Measurements from ENCODE around the gene TNFRSF18.
"Not testable (repeated sequence)": the region's sequence is repeated elsewhere in the genome, so short reads cannot be mapped to it uniquely, and the experiment has no call there.

TNFRSF18 gene, protein sequence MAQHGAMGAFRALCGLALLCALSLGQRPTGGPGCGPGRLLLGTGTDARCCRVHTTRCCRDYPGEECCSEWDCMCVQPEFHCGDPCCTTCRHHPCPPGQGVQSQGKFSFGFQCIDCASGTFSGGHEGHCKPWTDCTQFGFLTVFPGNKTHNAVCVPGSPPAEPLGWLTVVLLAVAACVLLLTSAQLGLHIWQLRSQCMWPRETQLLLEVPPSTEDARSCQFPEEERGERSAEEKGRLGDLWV

GRCh38 chr1:1206376-1206965 is at the start of gene TNFRSF18:
Gene TNFRSF18 (minus strand): TSS chr1:1206592. CDS start chr1:1206571, 21 bp downstream.
- peak; percentile 54 for DNase-seq

- DNase-seq, result no peak
Observed at GRCh38 chr1:1255611-1256010, 49.2 kb upstream of the TNFRSF18 start.

DNA sequence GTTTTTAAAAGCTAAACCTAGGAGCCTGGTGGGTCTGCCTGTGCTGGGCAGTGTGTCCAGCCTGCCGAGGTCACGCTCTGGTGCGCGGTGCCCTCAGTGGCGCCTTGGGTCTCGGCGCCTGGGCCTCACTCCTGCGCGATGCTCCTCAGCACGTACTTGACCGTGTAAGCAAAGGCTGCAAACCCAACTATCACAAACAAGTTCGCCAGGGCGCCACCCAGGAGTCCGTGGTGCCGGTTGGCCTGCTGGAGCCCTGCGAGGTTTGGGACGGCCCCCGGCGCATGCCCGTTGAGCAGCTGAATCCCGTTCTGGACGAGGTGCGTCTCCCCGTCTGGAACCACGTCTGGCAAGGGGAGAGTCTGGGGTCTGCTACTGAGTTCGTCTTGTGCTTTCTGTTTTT is 48.7 kb upstream of the TNFRSF18 start:
- no peak for DNase-seq

GRCh38 chr1:1254667-1254998 is 48.2 kb upstream of the TNFRSF18 start:
- DNase-seq, result no peak

DNA sequence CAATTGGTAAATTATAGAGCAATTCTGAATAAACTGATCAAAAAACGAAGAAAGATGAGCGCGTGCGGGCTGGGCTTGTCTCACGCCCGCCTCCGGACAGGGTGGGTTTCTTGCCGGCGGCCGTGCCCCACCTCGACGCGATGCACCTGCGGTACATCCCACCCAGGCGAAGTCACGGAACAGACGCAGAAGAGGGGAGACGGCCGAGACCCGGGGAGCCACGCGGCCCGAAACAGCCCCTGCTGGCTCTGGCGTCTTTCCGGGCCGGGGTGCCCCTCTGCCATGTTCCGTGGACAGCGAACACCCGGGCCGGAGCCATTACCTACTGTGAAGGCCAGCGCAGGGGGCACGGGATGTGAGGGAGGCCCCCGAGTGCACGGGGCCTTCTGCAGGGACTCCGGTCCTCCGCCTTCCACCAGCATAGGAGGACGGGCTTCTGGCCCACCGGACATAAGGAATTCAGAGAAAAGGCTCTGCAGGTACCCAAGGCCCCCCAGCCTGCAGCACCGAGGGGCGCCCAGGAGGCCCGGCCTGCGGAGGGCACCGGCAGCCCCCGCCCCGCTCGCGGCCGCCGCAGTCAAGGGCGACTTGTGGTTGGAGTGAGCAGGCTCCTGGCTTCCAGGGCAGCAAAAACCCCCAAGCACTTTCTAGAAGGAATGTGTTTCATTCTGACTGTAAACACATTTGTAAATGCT is 47.7 kb upstream of the TNFRSF18 start:
- no peak for DNase-seq

GRCh38 chr1:1253314-1253713 is 46.9 kb upstream of the TNFRSF18 start:
- DNase-seq, result no peak

GRCh38 chr1:1250786-1251284 is 44.4 kb upstream of the TNFRSF18 start:
- DNase-seq, result peak; percentile 67

GRCh38 chr1:1248009-1248913 is 41.9 kb upstream of the TNFRSF18 start:
- not testable (repeated sequence) for DNase-seq

DNA sequence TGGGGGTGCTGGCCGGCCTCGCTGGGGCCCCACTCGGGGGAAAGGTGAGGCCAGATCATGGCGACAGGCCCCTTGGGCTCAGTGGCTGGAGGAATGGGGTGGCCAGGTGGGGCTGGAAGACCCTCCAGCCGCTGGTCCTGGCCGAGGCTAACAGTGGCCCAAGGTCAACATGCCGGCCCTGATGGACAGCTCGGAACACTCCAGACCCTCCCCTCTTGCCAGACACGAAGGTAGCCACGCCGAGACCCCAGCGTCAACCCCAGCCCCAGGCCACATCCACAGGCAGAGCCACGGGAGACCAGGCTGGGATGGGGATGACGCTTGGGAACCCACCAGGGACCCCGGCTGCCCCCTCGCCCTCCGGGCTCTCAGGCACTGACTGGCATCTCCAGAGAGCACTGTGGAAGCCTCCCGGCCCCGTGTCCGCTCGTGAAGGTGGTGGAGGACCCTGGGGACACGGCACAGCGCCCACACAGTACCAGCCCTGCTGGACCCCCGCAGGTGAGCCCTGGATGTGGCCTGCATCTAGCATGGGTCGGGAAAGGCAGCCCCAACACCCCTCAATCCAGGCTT is 41.0 kb upstream of the TNFRSF18 start:
- DNase-seq, result no peak

GRCh38 chr1:1246577-1247340 is 40.4 kb upstream of the TNFRSF18 start, which contains the start of gene C1QTNF12:
Gene C1QTNF12 (minus strand): TSS chr1:1246722. CDS start chr1:1246690, 32 bp downstream.
- no peak for DNase-seq

DNA sequence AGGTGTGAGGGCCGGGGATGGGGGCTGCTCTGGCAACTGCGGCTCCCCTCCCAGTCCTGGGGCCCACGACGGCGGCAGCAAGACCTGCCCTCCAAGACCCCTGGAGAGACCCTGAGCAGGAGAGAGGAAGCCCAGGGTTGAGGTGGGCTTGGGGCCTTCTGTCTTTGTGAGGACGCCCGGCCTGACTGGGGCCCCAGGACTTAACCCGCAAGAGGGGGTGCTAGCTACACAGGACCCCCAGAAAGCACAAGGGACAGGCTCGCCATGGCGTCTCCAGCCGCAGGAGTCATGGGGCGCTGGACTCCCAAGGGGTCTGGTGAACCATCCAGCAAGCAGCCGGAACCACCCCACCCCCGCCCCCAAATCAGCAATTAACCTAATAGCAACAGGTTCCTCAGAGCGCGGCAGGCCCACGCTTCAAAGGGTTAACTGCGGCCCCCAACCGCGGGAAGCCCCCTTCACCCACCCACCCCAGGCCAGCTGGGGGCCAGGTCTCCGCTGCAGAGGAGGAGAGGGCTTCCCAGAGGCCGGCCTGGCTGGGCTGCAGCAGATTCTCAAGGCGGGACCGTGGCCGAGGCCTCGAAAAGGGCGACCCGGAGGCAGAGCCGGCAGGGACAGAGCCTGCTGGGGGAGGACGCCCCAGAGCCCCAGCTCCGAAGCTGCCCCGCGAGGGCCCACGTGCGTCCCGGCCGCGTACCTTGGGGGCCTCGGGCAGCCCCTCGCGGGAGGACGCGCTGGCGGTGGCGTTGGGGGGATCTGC is 39.6 kb upstream of the TNFRSF18 start:
- DNase-seq, result no peak

GRCh38 chr1:1245178-1245816 is 38.9 kb upstream of the TNFRSF18 start:
- DNase-seq, result no peak

DNA sequence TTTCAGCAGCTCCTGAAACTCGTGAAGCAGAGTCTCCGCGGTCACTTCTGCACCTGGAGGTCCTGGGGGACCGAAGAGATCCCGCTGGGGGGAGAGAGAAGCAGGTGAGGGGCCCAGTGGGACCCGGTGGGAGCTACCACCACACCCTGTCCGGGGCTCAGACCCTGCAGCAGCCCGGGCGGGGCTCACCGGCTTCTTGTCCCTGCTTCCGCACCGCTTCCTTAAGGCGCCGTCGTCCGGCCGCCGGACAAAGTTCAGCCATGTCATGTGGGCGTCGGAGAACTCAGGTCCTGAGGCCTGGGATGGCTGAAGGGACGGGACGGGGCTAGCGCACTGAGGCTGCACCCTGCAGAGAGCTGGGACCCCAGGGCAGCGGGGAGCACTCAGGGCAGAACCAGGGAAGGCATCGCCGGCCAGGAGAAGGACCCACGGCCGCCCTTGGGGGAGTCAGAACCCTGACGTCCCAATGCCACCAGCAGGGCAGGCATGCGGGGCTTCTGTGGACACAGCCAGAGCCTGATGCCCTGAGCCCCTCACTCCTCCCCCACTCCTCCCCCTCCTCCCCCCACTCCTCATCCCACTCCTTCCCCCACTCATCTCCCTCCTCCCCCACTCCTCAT is 37.9 kb upstream of the TNFRSF18 start:
- DNase-seq, result no peak

DNA sequence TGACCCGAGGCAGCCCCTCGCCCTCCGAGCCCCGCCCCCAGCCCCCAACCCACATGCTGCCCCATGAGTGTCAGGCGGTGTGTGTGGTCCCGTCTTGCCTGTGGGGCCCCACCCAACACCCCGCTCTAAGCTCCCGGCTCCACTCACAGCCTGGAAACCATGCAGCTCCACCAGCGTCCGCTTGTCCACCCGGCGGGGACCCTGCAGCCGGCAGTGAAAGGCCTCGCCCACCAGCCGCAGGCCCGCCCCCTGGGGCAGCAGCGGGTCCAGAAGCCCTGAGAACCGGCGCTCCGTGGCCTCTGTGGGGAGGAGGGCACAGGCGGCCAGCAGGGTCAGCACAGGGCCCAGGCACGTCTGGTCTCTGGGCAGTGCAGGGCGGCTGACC is 37.4 kb upstream of the TNFRSF18 start:
- no peak for DNase-seq

DNA sequence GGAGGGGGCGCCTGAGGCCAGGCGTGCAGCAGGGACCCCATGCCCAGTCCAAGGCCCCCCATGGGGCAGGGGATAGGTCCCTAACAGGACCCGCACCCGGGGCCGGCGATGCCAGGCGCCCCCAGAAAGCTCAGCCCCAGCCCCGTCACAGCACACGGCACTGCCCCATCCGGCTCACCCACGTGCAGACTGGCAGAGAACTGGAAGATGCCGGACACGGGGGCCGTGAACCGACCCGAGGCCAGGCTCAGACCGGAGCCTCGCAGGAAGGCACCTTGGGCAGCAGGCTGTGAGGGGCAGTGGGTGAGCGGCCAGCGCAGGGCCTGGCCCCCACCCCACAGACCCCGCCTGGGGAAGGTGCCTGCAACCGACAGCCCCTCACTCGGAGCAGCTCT is 36.9 kb upstream of the TNFRSF18 start:
- DNase-seq, result no peak

- no peak for DNase-seq
Observed at GRCh38 chr1:1242461-1243265, 36.3 kb upstream of the TNFRSF18 start.

DNA sequence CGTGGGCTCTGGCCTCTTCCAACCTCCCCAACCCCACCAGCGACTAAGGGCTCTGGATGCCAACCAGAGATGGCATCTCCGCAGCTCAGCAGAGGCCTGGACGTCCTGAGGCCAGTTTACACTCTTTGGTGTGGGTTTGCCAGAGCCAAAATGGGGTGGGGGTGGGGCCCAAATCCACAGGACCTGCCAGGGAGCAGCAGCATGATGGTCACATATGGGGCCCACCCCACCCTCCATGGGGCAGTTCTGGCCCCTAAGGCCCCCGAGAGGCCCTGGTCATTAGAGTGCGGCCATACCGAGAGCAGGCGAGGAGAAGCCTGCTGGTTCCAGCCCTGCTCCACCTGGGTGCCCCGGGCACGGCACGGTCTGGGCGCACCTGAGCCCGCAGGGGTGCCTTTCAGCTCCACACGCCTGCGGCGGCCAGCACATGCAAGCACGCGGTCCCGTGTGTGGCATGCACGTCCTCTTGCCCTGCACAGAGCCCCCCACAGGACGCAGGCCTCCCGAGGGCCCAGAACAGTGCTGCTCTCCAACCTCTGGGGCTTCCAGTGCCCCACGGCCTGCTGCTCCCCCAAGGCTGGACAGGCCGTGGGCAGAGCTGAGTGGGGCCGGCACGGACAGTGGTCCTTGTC is 35.3 kb upstream of the TNFRSF18 start:
- DNase-seq, result no peak

DNA sequence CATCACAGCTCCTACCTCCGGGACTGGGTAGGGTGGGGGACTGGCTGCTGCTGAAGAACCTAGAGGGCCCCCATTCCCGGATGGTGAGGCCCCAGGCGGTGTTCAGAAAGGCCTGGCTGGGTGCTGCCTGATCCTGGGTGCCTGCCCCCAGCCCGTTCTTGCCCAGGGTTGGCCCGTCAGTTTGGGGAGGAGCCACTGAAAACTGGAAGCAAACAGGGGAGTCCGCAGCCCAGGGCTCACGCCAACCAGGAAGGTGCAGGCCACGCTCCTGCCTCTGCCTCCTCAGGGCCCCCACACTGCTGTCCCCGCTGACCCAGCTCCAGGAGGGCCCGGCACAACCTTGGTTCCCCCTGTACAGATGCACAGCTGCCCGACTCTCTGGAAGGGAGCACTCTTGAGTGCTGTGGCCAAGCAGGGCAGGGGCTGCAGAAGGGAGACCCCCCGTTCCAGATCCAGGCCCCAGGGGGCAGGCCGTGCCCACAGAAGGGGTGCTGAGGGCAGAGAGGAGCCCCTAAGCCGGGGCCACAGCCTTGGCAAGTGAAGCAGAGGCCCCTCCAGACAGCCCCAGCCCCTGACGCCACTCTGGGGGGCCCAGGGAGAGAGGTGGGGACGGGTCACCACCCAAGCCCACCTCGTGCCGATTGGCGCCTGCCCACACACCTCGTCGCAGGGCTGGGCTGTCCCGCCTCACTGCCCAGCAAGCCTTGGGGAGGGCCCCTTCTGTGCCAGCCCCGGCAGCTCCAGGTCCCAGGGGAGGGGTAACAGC is 34.6 kb upstream of the TNFRSF18 start:
- no peak for DNase-seq

All from CD4-positive, alpha-beta T cell treated with Interleukin-12 subunit alpha and Interleukin-12 subunit beta, for 1 hour (primary cell).